HG02870 (cell line): ENCODE measurements around the gene COL12A1.

Source experiments
- ATAC-seq: cut with Tn5 transposase; IDR thresholded peaks from one replicate; pipeline ENCODE4 v1.9.1; 2021; ENCODE audit warnings: mild to moderate bottlenecking, moderate library complexity; ENCODE audit not compliant: unreplicated experiment

COL12A1 gene

DNA sequence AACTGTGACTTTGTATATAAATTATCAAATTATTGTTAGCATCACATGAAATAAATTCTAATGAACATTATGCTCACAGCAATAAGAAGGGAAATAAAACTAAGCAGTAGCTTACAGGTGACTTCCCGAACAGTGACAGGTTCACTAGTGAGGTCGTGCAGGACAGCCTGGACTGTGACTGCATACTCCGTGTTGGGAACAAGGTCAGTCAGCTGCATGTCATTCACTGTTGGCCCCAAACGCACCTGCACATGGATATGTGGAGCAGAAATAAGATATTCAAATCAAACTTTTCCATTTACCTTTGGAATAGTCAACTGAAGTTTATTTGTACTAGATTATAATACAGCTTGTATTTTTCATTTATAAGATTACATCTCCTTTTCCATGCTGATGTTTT is 60.6 kb downstream of the COL12A1 start:
- ATAC-seq: no peak

DNA sequence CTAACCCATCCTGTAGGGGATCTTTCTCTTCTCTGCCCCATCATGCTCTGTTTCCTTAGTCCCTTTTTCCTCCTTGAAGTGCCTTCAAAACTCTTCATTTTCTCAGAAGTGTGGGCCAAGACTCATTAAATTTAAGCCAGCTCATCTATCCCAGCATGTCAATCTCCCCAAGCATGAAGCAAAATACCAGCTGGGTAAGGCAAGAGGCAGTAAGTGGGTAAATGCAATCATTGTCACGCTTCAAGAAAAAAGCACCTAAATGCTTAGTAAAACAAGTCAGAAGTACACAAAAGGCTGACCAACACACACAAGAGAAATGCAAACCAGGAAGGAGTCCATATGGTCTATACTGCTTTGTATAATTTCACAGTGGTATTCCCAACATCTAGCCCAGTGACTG is 61.5 kb downstream of the COL12A1 start:
- no peak for ATAC-seq

DNA sequence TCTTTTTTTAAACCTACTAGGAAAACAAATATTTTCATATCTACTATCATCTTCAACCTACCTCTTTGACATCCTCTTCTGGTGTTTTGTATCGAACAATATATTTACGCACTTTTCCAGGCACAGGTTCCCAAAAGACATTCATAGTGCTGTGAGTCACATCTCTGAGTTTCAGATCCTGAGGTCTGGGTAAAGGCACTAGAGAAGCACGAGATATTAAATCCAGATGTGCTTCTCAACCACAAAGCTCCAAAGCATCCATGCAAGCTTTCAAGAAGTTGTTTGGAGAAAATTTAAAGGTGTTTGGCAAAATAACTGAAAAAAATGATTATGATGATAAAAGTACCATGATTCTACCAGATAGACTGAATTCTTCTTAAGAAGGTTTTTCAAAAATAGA is 62.7 kb downstream of the COL12A1 start:
- no peak for ATAC-seq

DNA sequence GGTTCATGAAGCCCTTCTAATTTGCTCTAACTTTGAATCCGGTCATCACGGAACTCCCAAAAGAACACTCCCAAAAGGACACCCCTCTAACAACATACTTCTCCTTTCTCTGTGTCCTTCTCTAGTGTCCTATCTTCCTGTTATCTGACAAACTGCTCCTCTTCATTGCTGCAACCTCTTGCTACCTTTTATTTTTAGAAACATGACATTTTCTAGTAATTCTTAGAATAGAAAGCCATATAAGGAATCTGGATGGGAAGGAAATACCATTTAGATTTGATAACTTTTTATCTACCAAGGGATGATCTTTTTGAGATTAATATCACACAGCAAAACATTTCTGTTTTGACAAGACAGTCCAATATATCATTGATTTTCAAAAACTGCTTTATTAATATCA is 63.1 kb downstream of the COL12A1 start:
- no peak for ATAC-seq

DNA sequence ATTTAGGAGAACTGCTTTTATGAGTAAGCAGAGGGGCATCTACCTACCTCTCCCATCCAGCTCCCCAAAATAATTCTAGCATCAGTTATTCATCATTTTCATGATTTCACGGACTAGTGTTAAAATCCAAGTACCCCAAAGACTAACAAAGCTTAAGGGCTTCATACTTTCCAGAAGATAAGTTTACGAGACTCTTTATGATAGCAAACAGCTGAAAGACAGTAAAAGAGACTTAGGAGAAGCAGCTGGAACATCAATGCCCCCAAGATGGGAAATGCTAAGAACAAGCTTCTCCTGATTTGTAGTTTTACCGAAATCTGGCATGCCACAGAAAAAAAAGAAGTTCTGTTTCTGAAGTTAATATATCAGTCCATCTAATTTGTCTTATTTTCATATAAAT is 70.0 kb downstream of the COL12A1 start:
- no peak for ATAC-seq

DNA sequence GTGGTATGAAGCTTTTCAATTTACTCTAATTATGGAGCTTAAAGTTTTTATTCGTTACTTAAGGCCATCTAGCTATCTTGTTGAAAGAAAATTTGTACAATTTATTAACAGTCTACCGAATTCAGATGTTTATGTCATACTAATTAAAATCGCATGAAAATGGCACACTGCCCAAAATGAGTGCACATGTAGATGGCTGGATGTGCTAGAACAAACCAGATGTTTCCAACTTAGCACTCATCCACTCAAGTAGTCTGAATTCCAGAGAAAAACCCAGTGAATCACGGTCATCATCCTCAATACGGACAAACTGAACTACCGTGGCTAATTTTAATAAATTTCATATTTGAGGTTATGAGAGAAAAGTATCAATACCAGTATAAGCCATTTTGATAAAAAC is 70.4 kb downstream of the COL12A1 start:
- no peak for ATAC-seq

DNA sequence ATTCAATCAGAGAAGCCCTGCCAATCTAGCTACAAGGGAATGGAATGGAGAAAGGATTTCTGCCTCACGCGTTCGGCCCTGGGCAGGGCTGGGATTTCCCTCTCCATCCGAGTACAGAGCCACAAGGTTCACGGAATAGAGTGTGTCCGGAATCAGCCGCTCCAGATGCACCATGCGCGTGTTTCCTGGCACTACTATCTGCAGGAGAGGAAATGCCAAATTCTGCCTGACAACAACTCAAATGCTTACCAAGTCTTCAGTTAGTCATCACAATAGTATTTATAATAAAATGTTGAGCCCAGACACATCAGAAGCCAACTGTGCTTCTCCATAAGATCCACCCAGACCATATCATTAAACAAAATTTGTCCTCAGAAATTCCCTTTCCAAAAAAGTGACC is 75.1 kb downstream of the COL12A1 start:
- no peak for ATAC-seq

DNA sequence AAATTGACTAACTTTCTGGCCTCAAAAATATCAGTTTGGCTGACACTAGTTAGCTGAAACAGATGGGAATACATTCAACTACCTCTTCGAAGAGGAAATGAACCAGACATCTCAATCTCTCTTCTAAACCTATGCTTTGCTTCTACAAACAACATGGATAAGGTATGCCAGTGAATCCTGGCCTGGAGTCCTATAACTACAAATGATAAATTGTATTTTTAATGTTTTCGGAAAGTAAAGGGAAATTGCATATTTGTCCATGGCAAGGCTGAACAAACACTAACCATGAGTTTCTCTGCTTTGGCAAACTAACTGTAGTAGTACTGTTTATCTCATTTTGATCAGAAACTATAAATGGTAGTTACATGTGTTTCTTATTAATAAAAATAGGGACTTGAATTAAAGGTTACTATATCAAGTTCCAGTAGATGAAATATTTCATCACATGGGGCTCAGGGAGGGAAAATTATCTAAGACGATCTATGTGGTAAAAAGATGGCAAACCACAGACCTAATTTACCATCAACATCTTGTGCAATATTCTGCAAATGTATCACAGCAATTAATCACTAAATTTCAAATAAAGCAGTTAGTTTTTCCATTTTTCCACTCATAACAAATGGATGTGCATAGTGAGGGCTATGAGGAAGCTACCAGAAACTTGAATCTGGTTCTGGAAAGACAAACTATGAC is 76.8 kb downstream of the COL12A1 start:
- no peak for ATAC-seq

DNA sequence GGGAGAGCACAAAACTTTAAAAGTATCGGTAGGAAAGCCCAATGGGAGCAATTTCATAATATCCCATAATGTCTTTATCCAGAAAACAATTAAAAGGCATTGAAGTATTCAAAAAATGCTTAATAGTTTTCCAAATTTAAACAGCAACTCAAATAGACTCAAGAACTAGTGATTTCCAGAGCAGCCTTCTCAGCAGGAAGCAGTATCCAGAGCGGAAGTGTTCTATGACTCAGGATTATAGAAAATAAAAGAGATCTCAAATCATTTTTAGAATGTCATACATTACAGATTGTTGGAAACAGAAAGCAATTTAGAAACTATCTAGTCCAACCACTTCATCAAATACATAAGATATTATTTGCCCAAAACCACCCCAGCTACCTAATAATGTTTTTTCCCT is 79.3 kb downstream of the COL12A1 start:
- ATAC-seq: no peak

DNA sequence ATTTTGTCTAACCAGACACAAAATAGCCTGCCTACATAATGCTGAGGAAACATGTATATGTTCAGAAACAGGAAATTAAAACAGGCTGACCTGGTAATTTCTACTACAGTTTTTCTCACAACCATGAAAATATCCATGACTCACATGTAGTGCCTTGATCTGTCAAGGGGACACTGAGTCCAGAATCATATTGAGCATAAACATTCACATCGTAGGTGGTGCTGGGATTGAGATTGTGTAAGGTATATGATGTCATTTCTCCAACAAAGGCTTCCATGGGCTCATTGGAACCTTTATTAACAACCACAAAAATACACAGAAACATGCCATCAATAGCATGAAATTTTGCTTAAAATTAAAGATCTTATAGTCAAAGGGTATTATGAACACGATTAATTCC is 80.9 kb downstream of the COL12A1 start:
- ATAC-seq: no peak

DNA sequence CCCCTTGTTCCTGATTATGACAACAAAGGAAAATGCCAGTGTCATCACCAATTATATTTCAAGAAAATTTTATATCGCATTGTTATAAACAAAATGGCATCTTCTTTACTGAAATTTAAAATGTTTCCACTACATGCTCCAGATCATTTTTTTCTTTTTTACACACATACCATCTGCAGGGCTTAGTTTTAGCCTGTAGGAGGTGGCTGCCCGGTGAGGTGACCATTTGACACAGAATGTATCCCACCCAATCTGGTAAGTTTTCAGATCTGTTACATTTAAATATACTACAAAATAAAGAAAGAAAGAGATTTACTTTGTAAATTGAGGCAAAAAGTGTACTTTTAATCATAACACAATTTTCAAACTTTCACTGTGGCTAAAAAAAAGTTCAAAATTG is 81.8 kb downstream of the COL12A1 start:
- ATAC-seq: no peak

DNA sequence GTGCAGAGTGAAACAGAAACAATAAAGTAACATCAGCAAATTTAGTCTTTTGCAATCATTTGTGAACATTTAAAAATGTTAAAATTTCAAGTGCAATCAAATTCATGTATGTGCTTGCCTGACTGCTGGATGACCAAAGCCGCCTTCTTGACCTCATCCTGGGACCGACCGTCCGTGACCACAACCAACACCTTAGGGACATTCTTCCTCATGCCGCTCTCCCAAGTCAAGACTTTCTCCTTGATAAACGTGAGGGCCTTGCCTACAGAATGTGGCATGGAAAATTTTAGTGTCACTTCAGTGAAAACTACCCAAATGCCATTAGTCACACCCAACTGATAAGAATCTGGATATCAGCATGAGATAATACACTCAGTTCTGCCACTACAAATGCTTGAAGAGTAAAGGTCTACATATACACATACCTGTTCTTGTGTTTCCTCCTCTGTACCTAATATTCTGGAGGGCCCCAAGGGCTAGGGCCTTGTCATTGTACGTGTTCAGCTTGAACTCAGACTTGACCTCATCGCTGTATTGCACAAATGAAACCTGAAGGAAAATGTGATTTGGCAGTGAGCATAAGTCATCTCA is 86.8 kb downstream of the COL12A1 start:
- no peak for ATAC-seq

DNA sequence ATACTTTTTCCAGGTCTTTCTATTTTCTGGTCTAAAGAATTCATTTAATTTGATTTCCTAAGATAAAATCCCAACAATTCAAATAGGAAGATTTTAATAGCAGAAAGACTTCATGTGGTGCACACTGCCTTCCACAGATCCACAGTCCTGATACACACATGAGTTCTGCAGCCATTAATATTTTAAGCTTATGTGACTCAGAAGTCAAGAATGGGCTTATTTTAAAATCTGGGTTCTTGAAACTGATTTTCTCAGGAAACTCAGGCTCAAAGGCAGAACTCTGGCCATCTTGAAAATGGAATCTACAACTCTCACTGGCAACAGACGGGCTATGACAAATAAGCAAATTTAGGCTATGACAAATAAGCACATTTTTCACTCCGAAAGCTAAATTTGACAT is 88.2 kb downstream of the COL12A1 start:
- no peak for ATAC-seq

DNA sequence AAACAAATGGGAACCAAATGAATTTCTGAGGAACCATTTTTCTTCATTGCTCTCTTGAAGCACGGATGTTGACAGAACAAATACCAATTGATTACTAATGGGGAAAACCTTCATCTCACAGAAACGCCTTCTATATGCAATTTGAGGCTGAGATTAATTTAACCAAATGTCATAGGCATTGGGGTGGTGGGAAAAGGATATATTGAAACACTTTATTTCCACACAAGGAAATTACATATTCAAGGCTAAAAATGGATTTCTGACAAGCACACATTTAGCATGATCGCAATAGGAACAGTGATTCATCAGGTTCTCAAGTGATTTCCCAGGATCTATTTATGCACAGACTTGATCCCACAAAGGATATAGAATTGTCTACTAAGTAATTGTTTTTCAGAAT is 88.9 kb downstream of the COL12A1 start:
- no peak for ATAC-seq

DNA sequence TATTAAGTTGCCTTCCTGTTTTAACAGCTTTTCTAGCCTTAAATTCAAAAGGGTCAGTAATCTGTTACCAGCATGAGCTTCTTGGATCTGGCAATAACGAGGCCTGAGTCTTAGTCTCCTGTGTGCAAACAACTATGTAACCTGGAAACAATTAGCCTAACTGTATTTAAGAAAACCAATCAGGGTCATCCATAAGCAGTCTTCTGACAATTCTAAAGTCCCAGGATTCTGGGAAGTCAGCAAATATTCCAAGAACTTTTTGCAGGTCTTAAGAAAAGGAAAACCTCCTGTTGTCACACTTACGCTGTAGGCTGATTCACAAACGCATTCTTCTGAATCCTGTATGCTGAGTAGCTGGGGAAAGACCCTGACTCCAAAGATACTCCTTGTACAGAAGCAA is 90.4 kb downstream of the COL12A1 start:
- ATAC-seq: no peak

DNA sequence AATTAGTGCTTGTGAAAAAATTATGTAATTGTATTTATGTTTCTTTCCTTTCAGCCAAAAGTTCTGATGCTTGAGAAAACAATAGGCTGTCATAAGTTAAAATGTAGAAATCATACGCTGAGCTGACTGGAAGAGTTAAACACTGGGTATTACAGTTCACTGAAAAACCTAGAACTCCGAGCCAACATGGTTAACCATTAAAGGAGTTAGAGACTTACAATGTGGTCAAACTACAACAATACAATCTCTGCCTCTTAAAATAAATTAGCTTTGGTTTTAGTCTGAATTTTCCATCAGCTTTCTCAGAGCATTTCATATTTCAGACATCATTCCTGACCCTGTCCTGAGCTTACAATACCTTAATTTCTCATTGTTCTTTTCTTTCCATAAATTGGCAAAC is 91.0 kb downstream of the COL12A1 start:
- ATAC-seq: no peak

DNA sequence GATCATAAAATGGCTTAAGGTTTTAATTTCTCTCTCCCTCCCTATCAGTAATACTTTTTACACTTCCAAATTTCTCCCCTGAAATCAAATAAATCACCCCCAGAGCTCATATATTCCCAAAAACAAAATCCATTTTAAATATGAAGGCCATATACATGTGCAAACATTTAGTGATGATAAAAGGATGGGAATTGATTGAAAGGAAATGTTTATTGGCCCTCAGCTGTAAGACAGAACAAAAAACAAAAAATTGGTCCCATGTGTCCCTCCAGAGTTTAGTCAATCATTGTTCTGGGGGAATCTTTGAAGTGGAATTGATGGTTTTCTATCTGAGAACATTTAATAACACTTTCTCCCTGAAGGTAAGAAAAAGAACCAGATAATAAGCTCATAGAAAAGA is 91.7 kb downstream of the COL12A1 start:
- no peak for ATAC-seq

DNA sequence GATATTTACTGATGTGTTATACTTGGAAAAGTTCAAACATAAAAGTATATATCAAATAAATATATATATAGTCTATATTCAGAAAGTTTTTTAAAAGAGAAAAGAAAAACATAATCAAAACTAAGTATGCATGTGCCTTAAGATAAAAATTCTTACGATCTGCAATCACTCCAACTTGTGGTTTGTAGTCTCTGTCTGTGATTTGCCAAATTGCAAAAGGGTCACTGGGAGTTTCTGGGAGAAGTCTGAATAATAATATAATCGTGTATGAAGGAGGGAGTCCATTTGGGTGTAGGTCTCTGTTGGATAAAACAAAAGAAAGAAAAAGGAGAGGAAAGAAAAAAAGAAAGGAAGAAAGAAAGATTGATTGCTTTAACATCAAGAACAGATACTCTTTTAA is 92.4 kb downstream of the COL12A1 start:
- ATAC-seq: no peak

DNA sequence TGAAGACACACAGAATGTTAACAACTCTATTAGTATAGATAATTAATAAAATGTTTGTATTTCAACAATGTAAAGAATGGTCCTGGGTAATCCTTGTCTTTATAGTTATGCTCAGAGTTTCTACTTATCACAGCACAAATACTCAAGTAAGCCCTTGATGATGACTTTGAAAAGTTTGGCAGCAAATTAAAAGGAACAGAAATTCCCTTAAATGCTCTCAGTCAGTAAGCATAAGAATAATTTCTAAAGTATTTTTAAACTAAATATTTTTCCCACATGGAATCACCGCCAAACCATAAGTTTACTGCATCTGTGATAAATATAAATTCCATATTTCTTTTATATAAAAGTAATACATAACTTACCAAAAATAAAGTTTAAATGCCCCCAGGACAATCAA is 96.1 kb downstream of the COL12A1 start:
- no peak for ATAC-seq

DNA sequence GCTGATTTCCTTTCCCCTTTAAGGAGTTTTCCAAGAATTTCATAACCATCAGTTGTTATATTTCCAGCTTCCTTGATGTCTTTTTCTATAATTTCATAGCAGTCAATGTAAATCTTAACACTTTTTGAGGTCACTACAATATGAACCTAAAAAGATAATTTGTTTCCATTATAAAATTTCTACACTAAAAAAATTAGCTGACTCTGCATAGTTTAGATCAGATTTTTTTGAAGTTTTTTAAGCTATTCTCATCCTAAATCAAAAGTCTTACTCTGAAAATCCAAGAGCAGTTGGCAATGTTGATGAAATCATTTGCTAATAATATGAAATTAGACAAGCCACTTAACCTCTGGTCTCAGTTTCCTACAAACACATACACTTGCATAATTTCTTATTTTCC is 96.8 kb downstream of the COL12A1 start:
- no peak for ATAC-seq

DNA sequence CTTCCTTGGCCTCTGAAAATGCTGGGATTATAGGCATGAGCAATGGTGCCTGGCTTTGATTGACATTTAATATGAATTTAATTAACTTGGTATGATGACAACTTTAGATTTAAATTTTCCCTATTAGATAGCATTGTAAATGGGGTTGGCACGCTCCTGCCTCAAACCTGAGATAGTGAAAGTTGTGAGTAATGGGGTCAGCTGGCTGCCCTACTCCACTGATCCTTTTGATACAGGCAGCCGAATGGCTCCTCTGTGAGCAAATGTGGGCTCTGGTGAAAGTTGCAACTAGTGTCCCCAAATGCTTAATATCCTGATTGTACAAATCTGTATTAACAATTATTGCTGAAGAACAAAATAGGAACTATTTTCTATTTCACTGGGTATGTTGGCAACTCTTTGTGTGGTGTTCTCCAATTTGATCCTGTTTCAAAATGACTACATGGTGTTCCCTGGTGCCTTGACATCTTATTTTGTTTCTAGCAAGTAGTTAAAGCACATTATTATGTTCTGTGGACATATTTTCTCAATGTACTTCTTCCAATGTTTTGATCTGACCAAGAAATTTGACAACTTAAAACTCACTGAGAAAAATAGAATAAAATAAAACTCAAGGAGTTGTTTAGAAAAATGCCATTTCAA is 97.4 kb downstream of the COL12A1 start:
- ATAC-seq: no peak

DNA sequence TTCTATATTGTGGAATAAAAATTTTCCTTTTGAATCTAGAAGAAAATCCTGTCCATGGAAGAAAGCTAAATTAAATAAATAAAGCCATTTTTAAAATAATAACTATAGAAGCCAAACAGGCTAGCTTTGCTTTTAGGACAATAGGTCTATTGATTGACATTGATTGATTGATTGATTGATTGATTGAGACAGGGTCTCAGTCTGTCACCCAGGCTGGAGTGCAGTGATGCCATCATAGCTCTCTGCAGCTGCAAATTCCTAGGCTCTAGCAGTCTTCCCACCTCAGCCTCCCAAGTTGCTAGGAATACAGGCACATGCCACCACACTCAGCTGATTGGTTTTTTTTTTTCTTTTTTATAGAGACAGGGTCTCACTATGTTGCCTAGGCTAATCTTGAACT is 97.9 kb downstream of the COL12A1 start:
- ATAC-seq: no peak

DNA sequence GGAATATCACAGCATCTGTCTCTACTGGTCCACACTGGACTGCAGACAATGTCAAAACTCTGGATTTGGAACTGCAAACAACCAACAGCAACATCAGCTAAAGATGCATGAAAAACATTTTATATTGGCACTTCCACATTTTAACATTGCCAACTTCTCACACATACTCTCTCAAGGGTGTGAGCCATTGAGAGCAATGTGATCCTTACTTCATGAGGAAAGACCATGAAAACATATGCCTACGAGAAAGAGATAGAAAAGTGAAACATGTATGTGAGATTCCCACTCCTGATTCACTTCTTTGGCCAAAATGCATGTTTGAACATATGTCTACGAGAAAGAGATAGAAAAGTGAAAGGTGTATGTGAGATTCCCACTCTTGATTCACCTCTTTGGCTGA is 99.4 kb downstream of the COL12A1 start:
- no peak for ATAC-seq
